ENCODE data around the gene C6orf136. TPM values are rescaled to one million over a fixed set of nuclear protein-coding genes. Genes with fewer than 3 reads are reported as not detected.

The C6orf136 gene
- total and polyA plus RNA-seq, 9 of the 15 experiments (the other 6 are each of a cell fraction or from before 2014, with no cell fraction given), result 14.1 to 63.1 (median 18.4) TPM

DNA sequence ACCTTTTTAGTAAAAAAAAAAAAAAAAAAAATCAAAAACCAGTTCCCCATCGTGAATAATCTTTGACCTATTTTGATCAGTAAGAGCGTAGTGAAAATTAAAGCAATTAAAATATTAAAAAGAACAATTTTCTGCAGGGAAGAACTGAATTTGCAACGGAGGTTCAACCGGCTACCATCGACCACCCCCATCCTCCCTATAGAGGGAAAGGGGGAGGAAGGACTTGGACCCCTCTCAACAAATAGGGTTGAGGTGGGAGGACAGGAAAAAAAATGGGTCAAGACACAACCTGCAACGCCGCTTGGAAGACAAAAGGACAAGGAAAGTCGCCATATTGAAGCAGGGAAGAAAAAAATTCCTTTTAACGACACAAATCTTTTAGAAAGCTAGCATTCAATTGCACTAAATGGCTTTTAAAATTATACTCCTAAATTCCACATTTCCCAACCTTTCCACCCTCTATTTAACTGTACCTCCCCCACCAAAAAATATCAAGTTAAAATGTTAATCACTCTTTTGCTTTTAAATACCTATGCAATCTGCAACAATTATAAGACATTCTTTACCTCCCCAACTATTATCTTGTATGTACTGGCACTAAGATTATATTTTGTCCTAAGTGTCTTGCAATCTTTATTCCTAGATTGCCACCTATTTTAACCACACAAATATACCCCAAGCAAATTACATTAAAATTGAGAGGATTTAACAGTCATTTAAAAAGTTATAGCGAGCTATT, 31.5 kb upstream of the C6orf136 start (continued):
- TF ChIP-seq SAP30 (IDR thresholded peaks at IDR 0.05; ENCODE audit: borderline replicate concordance, insufficient read depth, low read depth, low read length, poor library complexity, severe bottlenecking) (no peak), NRF1 (conservative IDR thresholded peaks at IDR 0.05 in 1 of 2, IDR thresholded peaks at IDR 0.05 in 1 of 2) (0 out of 4 replicates have a peak, but pooled peaks of 1 of the 2 experiments have one; percentile 2), ZNF224 (CRISPR knock-in tag; IDR thresholded peaks at IDR 0.05) (no peak), ZNF143 (CRISPR knock-in tag; IDR thresholded peaks at IDR 0.05) (no peak), C11orf30 (IDR thresholded peaks at IDR 0.05; ENCODE audit: low read depth) (no peak), CBX1 (IDR thresholded peaks at IDR 0.05; ENCODE audit: low read depth) (0 out of 2 replicates have a peak, but pooled peaks have one; percentile 51), ZBTB1 (CRISPR knock-in tag; IDR thresholded peaks at IDR 0.05; ENCODE audit: borderline replicate concordance, low read depth) (no peak), CAMTA2 (CRISPR knock-in tag; conservative IDR thresholded peaks at IDR 0.05) (no peak; the same call in 1 of the 2 replicates), ZFP1 (CRISPR knock-in tag; IDR thresholded peaks at IDR 0.05) (peak; percentile 57; the same call in 1 of the 2 replicates), SMAD4 (CRISPR knock-in tag; conservative IDR thresholded peaks at IDR 0.05) (peak; percentile 30; the same call in 1 of the 2 replicates), ZNF436 (CRISPR knock-in tag; IDR thresholded peaks at IDR 0.05) (no peak), POLR2G (IDR thresholded peaks at IDR 0.05; ENCODE audit: low read depth, low read length) (peak; percentile 77), NELFE (IDR thresholded peaks at IDR 0.05; ENCODE audit: insufficient read depth, insufficient read length) (no peak)
- TF ChIP-seq, protein P1, sequence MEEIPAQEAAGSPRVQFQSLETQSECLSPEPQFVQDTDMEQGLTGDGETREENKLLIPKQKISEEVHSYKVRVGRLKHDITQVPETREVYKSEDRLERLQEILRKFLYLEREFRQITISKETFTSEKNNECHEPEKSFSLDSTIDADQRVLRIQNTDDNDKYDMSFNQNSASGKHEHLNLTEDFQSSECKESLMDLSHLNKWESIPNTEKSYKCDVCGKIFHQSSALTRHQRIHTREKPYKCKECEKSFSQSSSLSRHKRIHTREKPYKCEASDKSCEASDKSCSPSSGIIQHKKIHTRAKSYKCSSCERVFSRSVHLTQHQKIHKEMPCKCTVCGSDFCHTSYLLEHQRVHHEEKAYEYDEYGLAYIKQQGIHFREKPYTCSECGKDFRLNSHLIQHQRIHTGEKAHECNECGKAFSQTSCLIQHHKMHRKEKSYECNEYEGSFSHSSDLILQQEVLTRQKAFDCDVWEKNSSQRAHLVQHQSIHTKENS (CRISPR knock-in tag; IDR thresholded peaks at IDR 0.05), result peak; percentile 90
- TF ChIP-seq, protein P2, sequence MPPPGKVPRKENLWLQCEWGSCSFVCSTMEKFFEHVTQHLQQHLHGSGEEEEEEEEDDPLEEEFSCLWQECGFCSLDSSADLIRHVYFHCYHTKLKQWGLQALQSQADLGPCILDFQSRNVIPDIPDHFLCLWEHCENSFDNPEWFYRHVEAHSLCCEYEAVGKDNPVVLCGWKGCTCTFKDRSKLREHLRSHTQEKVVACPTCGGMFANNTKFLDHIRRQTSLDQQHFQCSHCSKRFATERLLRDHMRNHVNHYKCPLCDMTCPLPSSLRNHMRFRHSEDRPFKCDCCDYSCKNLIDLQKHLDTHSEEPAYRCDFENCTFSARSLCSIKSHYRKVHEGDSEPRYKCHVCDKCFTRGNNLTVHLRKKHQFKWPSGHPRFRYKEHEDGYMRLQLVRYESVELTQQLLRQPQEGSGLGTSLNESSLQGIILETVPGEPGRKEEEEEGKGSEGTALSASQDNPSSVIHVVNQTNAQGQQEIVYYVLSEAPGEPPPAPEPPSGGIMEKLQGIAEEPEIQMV (tag; conservative IDR thresholded peaks at IDR 0.05; ENCODE audit: low read depth), result no peak
- TF ChIP-seq, protein P3, sequence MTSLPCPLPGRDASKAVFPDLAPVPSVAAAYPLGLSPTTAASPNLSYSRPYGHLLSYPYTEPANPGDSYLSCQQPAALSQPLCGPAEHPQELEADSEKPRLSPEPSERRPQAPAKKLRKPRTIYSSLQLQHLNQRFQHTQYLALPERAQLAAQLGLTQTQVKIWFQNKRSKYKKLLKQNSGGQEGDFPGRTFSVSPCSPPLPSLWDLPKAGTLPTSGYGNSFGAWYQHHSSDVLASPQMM (CRISPR knock-in tag; IDR thresholded peaks at IDR 0.05), result peak; percentile 55; the same call in 1 of the 2 replicates
- TF ChIP-seq, protein P4, sequence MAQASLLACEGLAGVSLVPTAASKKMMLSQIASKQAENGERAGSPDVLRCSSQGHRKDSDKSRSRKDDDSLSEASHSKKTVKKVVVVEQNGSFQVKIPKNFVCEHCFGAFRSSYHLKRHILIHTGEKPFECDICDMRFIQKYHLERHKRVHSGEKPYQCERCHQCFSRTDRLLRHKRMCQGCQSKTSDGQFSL (CRISPR knock-in tag; IDR thresholded peaks at IDR 0.05), result no peak
- TF ChIP-seq, protein P4 (tag; IDR thresholded peaks at IDR 0.05), result 0 out of 4 replicates have a peak, but pooled peaks of 1 of the 2 experiments have one; percentile 30
- TF ChIP-seq, protein P5, sequence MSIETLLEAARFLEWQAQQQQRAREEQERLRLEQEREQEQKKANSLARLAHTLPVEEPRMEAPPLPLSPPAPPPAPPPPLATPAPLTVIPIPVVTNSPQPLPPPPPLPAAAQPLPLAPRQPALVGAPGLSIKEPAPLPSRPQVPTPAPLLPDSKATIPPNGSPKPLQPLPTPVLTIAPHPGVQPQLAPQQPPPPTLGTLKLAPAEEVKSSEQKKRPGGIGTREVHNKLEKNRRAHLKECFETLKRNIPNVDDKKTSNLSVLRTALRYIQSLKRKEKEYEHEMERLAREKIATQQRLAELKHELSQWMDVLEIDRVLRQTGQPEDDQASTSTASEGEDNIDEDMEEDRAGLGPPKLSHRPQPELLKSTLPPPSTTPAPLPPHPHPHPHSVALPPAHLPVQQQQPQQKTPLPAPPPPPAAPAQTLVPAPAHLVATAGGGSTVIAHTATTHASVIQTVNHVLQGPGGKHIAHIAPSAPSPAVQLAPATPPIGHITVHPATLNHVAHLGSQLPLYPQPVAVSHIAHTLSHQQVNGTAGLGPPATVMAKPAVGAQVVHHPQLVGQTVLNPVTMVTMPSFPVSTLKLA (conservative IDR thresholded peaks at IDR 0.05), result 0 out of 4 replicates have a peak, but pooled peaks of 1 of the 2 experiments have one; percentile 34

All from K562 (cell line).